Calu3 (cell line): ENCODE measurements around the gene MKNK1. TPM values are rescaled to one million over a fixed set of nuclear protein-coding genes. Genes with fewer than 3 reads are reported as not detected.

Source experiments
- BruUV-seq: library from RNA; stranded (reverse); fragments of 400-500 nt; replicated peaks from 2 replicates; lab custom pipeline; 2021; lab: Mats Ljungman, UMichigan
- CTCF ChIA-PET: fragments of 300-600 bp; sonication (Branson Sonifier 250); formaldehyde crosslinking; loops from one replicate; lab custom pipeline; 2022; ENCODE audit warnings: antibody characterized with exemption; lab: Charles Lee
- DNase-seq: peaks from one replicate; pipeline ENCODE4 v3.0.0; 2022
- H3K27ac Mint-ChIP-seq: one replicate; pipeline ENCODE4 v1.8.0; 2022; ENCODE audit warnings: mixed read lengths; ENCODE audit not compliant: unreplicated experiment
- H3K27me3 Mint-ChIP-seq: one replicate; pipeline ENCODE4 v1.8.0; 2022; ENCODE audit warnings: mixed read lengths; ENCODE audit not compliant: unreplicated experiment
- H3K36me3 Mint-ChIP-seq: one replicate; pipeline ENCODE4 v1.8.0; 2022; ENCODE audit warnings: mild to moderate bottlenecking, moderate library complexity, mixed read lengths; ENCODE audit not compliant: insufficient read depth, unreplicated experiment
- H3K4me1 Mint-ChIP-seq: one replicate; pipeline ENCODE4 v1.8.0; 2022; ENCODE audit warnings: mild to moderate bottlenecking, low read depth, mixed read lengths; ENCODE audit not compliant: unreplicated experiment
- H3K4me3 Mint-ChIP-seq: one replicate; pipeline ENCODE4 v1.8.0; 2022; ENCODE audit warnings: mild to moderate bottlenecking, low read depth, moderate library complexity, mixed read lengths; ENCODE audit not compliant: unreplicated experiment
- H3K9me3 Mint-ChIP-seq: one replicate; pipeline ENCODE4 v1.8.0; 2022; ENCODE audit warnings: low read depth, mixed read lengths; ENCODE audit not compliant: unreplicated experiment
- CTCF ChIP-seq: fragments of 200-600 bp; IDR thresholded peaks from one replicate; pipeline ENCODE4 v1.8.0; 2022; ENCODE audit warnings: antibody characterized with exemption; ENCODE audit not compliant: unreplicated experiment
- intact Hi-C: fragments of 100-400 bp; cut with micrococcal nuclease; formaldehyde crosslinking; loops from one replicate; pipeline ENCODE4 v1.10.0; 2022; ENCODE audit not compliant: unreplicated experiment
- total RNA-seq: library from RNA; stranded (reverse); gene quantifications from 2 replicates; pipeline ENCODE4 v1.2.3, GENCODE V29; 2022

Gene MKNK1
- total RNA-seq, 1 experiment from 2014 or later: 29.6 TPM

GRCh38 chr1:46558141-46558963 is 45.7 kb downstream of the MKNK1 start:
- no peak for TF ChIP-seq CTCF
- Mint-ChIP-seq H3K36me3 (peaks cover 3% of the 10 kb centered on the region), H3K27me3 (peaks cover 2% of the 10 kb centered on the region), H3K4me1 (peaks cover 10% of the 10 kb centered on the region), H3K9me3 (no peaks in the 10 kb centered on the region), H3K4me3 (no peak overlapping the region), H3K27ac (no peak overlapping the region)
- no TSS peak for BruUV-seq
- intact Hi-C loops: no loop called here
- CTCF ChIA-PET: no interaction called here
- DNase-seq: no peak

GRCh38 chr1:46557403-46557802 is 46.7 kb downstream of the MKNK1 start:
- H3K36me3 Mint-ChIP-seq: peaks cover 3% of the 10 kb centered on the region
- no peak for DNase-seq
- CTCF ChIA-PET: no interaction called here

GRCh38 chr1:46556822-46557221 is 47.2 kb downstream of the MKNK1 start:
- peaks cover 3% of the 10 kb centered on the region for H3K36me3 Mint-ChIP-seq
- no peak for TF ChIP-seq CTCF
- no TSS peak for BruUV-seq
- peaks cover 17% of the 10 kb centered on the region for H3K27me3 Mint-ChIP-seq
- H3K4me1 Mint-ChIP-seq: peaks cover 10% of the 10 kb centered on the region
- no peaks in the 10 kb centered on the region for H3K9me3 Mint-ChIP-seq
- CTCF ChIA-PET: no interaction called here
- no peak overlapping the region for H3K4me3 Mint-ChIP-seq
- intact Hi-C loops: no loop called here
- no peak overlapping the region for H3K27ac Mint-ChIP-seq
- DNase-seq: peak; percentile 33

More at GRCh38 chr1:46557403-46557802, 46.7 kb downstream of the MKNK1 start:
- peaks cover 10% of the 10 kb centered on the region for H3K4me1 Mint-ChIP-seq
- TF ChIP-seq CTCF: no peak
- H3K4me3 Mint-ChIP-seq: no peak overlapping the region
- peaks cover 12% of the 10 kb centered on the region for H3K27me3 Mint-ChIP-seq
- intact Hi-C loops: no loop called here
- H3K27ac Mint-ChIP-seq: no peak overlapping the region
- no peaks in the 10 kb centered on the region for H3K9me3 Mint-ChIP-seq
- BruUV-seq: no TSS peak

- intact Hi-C loops: no loop called here
- Mint-ChIP-seq H3K4me1 (peaks cover 10% of the 10 kb centered on the region), H3K36me3 (peaks cover 3% of the 10 kb centered on the region), H3K27me3 (peaks cover 25% of the 10 kb centered on the region), H3K27ac (no peak overlapping the region), H3K4me3 (no peak overlapping the region), H3K9me3 (no peaks in the 10 kb centered on the region)
- BruUV-seq: no TSS peak
- CTCF ChIA-PET: interaction anchor here (0.5 kb wide), 1 partner anchor 41 kb away, joined by 5 read pairs; no protein-coding TSS in a partner anchor
- no peak for DNase-seq
- no peak for TF ChIP-seq CTCF
These were observed 48.0 kb downstream of the MKNK1 start for GRCh38 chr1:46555826-46556619.
